ENCODE measurements around the gene CENPP.
"Not testable (repeated sequence)": the region's sequence is repeated elsewhere in the genome, so short reads cannot be mapped to it uniquely, and the experiment has no call there.

Gene CENPP

GRCh38 chr9:92538541-92538940 lies 212.8 kb downstream of the CENPP start:
- no peak for DNase-seq (ENCODE audit: low read depth in 2 of 2)

- DNase-seq (ENCODE audit: low read depth in 2 of 2): no peak
These were observed 218.2 kb downstream of the CENPP start for GRCh38 chr9:92543972-92544371.

- DNase-seq (ENCODE audit: low read depth in 2 of 2): no peak
These were observed 219.3 kb downstream of the CENPP start for GRCh38 chr9:92545002-92545510.

- DNase-seq (ENCODE audit: low read depth in 2 of 2): no peak
These were observed 221.6 kb downstream of the CENPP start for GRCh38 chr9:92547356-92547755.

GRCh38 chr9:92550765-92551164 lies 225.0 kb downstream of the CENPP start:
- no peak for DNase-seq (ENCODE audit: low read depth in 2 of 2)

- no peak for DNase-seq (ENCODE audit: low read depth in 2 of 2)
These were observed 233.0 kb downstream of the CENPP start for GRCh38 chr9:92558612-92559374.

DNA sequence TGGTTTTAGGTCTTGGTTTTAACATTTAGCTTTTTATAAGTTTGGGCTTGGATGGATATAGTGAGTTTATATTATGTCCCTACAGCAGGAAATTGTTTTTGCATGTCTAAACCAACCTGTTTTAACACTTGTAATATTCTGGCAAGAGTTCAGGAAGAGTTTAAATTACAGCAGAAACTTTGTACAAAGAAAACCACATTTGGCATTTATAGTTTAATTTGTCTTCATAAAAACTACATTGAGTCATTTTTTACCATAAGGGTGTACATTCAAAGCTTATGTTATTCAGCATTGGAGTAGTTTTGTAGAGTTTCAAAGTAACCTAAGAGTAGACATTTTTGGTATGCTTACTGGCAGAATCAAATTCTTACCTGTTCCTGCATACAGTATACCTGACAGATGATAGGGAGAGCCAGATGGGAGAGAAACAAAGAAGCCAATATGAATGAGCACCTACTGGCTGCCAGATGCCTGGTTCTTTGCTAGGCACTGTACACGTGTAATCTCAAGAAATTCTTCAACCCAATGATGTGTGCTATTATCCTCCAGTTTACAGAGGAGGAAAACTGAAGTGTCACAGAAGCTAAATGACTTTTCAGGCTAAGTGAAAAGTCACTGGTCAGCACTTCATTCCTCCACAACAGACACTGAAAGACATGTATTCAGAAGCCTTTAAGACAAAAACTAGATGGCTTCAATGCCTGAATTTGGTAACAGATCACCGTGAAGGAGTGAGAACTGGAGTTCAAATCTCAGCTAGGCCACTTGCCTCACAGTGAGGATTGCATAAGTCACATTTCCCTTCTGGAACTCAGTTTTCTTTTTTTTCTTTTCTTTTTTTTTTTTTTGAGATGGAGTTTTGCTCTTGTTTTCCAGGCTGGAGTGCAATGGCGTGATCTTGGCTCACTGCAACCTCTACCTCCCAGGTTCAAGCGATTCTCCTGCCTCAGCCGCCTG lies 235.9 kb downstream of the CENPP start:
- DNase-seq (ENCODE audit: low read depth in 2 of 2): no peak

GRCh38 chr9:92562461-92562967 lies 236.8 kb downstream of the CENPP start:
- DNase-seq (ENCODE audit: low read depth in 2 of 2): no peak

DNA sequence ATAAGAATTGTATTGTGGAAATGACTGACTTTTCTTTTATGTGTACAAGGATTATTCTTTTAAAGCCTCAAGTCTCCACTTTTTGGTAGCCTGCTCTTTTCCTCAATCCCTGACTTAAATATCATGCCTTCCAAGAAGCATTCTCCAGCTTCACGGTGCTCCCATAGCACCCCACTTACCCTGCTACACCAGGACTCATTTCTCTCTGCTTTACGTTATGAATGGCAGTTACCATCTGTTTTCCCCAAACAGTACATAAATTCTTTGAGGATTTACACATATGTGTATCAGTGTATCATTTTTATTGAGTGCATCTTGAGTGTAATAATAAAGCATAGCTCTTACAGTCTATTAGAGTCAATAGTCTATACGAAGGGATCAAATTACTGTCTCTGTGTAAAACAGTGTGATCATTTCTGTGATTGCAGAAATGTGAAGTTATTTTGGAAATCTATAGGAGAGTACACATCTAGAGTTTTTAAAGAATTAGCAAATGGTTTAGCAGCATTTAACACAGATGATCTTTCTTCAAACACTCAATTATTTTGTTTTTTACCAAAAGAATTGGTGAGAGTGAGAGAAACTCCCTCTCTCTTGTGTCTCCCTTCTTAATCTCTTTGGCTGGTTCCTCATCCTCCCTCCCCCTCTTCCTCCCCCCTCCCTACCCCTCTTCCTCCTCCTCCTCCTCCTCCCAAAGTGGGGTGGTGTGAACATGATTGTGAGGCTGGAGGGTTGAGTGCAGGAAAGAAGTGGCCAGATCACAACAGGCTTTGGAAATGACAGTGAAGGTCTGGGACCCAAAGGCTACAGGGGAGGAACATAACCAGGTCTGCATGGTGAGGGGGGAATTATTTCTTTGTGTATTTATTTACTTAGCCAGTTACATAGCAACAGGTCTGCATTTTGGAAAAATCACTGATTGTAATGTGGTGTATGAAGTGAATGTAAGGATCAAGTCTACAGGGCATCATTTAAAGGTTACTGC lies 237.7 kb downstream of the CENPP start:
- no peak for DNase-seq (ENCODE audit: low read depth in 2 of 2)

DNA sequence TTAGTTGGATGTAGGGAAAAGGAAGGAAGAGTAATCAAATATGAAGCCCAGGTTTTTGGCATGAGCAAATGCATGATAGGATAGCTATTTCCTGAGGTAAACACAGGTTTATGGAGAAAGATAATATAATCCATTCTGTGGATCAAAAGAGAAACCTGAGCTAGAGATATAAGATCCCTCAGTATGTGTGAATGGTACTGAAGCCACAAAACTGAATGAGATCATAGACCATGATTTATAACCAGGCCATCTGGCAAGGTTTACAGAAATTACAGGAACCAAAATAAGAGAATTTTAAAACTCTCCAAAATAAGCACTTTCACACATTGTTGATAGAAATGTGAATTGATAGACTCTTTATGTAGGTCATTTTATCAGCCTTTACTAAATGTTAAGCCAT lies 238.8 kb downstream of the CENPP start:
- DNase-seq (ENCODE audit: low read depth in 2 of 2): no peak

DNA sequence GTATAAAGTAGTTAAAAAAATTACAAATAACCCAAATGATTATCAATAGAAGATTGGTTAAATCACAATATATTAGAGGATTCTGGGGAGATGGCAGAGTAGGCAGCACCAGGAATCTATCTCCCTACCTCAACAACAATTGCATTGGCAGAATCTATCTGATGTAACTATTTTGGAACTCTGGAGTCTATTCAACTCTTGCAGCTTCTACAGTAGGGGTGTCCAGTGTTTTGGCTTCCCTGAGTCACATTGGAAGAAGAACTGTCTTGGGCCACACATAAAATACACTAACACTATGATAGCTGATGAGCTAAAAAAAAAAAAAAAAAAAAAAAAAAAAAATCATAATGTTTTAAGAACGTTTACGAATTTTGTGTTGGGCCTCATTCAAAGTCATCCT lies 239.2 kb downstream of the CENPP start:
- no peak for DNase-seq (ENCODE audit: low read depth in 2 of 2)

DNA sequence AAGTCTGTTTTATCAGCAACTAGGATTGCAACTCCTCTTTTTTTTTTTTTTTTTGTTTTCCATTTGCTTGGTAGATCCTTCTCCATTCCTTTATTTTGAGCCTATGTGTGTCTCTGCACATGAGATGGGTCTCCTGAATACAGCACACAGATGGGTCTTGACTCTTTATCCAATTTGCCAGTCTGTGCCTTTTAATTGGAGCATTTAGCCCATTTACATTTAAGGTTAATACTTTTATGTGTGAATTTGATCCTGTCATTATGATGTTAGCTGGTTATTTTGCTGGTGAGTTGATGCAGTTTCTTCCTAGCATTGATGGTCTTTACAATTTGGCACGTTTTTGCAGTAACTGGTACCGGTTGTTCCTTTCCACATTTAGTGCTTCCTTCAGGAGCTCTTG lies 246.1 kb downstream of the CENPP start:
- DNase-seq (ENCODE audit: low read depth in 2 of 2): not testable (repeated sequence)

GRCh38 chr9:92573612-92574011 lies 247.9 kb downstream of the CENPP start:
- not testable (repeated sequence) for DNase-seq (ENCODE audit: low read depth in 2 of 2)

GRCh38 chr9:92576175-92576574 lies 250.4 kb downstream of the CENPP start:
- no peak for DNase-seq (ENCODE audit: low read depth in 2 of 2)

DNA sequence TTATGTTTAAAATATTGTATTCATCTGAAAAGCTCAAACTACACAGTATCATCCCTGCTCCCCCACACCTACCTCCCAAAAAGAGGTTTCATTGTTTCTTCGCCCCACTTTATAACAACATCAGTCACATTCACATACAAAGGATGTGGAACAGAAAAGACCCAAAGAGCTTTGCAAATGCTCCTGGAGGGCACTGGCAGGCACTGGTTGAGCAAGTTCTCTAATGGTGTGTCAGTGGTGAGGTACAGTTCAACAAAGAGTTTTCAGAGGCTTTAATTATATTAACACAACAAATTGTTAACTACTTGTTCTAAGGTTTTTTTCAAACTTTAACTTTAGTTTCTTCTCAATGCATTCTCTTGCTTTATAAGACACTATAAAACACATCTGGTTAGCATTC lies 264.2 kb downstream of the CENPP start:
- no peak for DNase-seq (ENCODE audit: low read depth in 2 of 2)

DNA sequence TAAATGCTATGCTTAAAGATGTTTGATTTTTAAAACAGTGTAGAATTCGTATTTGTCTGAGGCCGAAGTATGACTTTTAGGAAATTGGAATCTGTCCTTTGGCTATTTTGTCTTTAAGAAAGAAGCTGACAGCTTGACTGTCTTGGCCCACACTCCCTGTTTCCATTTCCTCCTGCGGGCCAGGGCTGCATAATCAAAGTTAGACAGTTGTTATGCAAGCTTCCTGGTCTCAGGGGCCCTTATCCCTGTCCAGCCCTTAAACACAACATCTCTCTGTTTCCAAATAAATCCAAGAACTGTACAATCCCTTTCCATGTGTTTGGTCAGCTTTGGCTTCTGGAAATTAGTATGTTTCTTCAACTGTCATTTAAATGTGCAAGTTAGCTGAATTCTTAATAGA lies 264.6 kb downstream of the CENPP start:
- no peak for DNase-seq (ENCODE audit: low read depth in 2 of 2)

DNA sequence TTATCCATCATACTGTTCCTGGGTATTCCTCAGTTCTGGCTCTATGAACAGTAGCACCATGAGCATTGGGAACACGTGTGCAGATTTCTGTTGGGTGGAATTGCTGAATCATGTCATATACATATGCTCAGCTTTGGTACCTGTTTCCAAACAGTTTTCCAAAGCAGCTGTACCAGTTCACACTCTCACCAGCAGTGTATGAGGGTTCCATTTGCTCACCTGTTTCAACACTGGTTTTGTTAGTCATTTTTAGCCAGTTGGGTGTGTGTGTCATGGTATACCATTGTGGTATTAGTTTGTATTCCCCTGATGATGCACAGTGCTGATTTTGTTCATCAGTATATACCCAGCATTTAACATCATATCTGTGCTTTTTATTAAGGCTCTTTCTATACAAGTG lies 266.8 kb downstream of the CENPP start:
- DNase-seq (ENCODE audit: low read depth in 2 of 2): no peak

DNA sequence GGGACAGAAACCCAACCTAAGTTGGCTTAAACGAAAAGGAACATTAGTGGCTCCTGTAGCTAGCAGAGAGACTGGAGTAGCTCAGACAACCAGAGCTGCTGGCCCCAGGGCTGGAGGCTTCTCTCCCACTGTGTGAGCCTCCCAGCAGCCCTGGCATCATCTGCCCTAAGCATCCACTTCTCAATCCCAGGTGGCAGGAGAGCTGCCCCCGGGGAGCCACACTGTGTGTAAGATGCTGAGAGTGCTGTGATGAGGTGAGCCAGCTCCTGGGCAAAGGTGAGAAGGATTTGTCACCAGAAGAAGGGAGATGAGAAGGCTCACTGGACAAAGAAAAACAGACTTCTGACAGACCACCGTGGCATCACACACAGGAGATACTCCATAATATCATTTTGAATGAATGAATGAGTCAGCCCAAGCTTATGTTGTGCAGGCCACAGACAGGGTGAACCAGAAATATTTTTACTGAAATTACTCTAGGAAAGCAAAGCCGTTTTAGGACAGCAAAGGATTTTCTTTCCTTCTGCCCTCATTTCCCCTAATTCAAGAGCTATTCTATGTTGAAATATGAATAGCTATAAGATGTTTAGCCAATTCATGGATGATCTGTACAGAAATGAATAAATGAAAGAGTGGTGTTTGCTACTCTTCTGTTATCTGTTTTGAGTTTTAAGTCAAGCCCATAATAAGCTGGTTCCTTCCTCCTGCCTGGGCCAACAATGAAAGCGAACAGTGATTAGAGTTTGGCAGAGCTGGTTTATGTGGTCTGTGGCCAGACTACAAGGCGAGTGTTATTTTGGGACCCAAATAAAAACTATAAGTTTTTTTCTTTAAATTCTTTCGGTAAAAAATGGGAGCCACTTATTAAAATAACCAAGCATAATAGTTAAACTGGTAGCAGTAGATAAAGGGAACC lies 267.5 kb downstream of the CENPP start:
- DNase-seq (ENCODE audit: low read depth in 2 of 2): no peak

GRCh38 chr9:92595075-92595474 lies 269.3 kb downstream of the CENPP start:
- not testable (repeated sequence) for DNase-seq (ENCODE audit: low read depth in 2 of 2)

DNA sequence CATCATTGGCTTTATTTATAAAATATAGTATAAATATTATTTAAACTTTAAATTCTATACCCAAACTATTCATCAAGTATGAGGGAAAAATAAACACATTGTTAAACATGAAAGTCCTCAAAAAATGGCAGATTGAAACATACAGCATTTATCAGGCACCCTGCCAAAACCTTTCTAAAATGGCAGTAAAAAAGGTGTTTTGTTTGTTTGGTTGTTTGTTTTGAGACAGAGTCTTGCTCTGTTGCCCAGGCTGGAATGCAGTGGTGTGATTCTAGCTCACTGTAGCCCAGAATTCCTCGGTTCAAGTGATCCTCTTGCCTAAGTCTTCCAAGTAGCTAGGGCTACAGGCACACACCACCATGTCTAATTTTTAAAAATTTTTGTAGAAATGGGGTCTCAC lies 270.2 kb downstream of the CENPP start:
- no peak for DNase-seq (ENCODE audit: low read depth in 2 of 2)

All from activated CD8-positive, alpha-beta memory T cell treated with anti-CD3 and anti-CD28 coated beads for 4 hours (primary cell).